ENCODE results near the gene WHRN.

GRCh38 chr9:114425126-114425525 lies 80.1 kb downstream of the WHRN start:
- TF ChIP-seq EP300 (IDR thresholded peaks at IDR 0.05; ENCODE audit: low read depth) (no peak), CTCF (IDR thresholded peaks at IDR 0.05) (no peak)

Data from transverse colon (tissue), 3 donors.